ENCODE results near the gene KLF2. TPM values are rescaled to one million over a fixed set of nuclear protein-coding genes. Genes with fewer than 3 reads are reported as not detected.

KLF2 gene
- total RNA-seq, 1 experiment from 2014 or later, result 1.9 TPM

GRCh38 chr19:16351133-16351809, 26.6 kb downstream of the KLF2 start:
- no peak for DNase-seq (ENCODE audit: low spot score)
- H3K27me3 ChIP-seq (replicated peaks; ENCODE audit: insufficient read depth, low read depth, low read length, poor library complexity), result no peaks in the 10 kb centered on the region
- ChIA-PET CTCF (interaction anchor here (0.6 kb wide), 1 partner anchor 323 kb away, joined by 3 read pairs; no protein-coding TSS in a partner anchor), POLR2A (ENCODE audit: low non-redundant PET) (no interaction called here)
- TF ChIP-seq, protein P1, sequence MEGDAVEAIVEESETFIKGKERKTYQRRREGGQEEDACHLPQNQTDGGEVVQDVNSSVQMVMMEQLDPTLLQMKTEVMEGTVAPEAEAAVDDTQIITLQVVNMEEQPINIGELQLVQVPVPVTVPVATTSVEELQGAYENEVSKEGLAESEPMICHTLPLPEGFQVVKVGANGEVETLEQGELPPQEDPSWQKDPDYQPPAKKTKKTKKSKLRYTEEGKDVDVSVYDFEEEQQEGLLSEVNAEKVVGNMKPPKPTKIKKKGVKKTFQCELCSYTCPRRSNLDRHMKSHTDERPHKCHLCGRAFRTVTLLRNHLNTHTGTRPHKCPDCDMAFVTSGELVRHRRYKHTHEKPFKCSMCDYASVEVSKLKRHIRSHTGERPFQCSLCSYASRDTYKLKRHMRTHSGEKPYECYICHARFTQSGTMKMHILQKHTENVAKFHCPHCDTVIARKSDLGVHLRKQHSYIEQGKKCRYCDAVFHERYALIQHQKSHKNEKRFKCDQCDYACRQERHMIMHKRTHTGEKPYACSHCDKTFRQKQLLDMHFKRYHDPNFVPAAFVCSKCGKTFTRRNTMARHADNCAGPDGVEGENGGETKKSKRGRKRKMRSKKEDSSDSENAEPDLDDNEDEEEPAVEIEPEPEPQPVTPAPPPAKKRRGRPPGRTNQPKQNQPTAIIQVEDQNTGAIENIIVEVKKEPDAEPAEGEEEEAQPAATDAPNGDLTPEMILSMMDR (conservative IDR thresholded peaks at IDR 0.05; ENCODE audit: low read depth, low read length), result no peak
- TF ChIP-seq EZH2 (IDR thresholded peaks at IDR 0.05; ENCODE audit: borderline replicate concordance, low read depth, low read length, poor library complexity, severe bottlenecking), result no peak
- no peak overlapping the region for H3K27ac ChIP-seq (ENCODE audit: low read depth, low read length, poor library complexity, severe bottlenecking)
- intact Hi-C loops (cut with micrococcal nuclease; ENCODE audit: unreplicated experiment), result no loop called here
- H3K4me1 ChIP-seq (ENCODE audit: insufficient read depth, low read length, poor library complexity, severe bottlenecking), result peaks cover 2% of the 10 kb centered on the region
- no peaks in the 10 kb centered on the region for H3K9me3 ChIP-seq (ENCODE audit: low read depth, low read length, poor library complexity, severe bottlenecking)
- BruUV-seq (replicated peaks), result no TSS peak
- H3K4me3 ChIP-seq (ENCODE audit: low read depth, low read length, poor library complexity, severe bottlenecking), result no peak overlapping the region
- no peaks in the 10 kb centered on the region for H3K36me3 ChIP-seq (ENCODE audit: insufficient read depth, low read length, poor library complexity, severe bottlenecking)

GRCh38 chr19:16355293-16356043, 30.8 kb downstream of the KLF2 start:
- Histone ChIP-seq H3K36me3 (ENCODE audit: insufficient read depth, low read length, poor library complexity, severe bottlenecking) (no peaks in the 10 kb centered on the region), H3K27me3 (replicated peaks; ENCODE audit: insufficient read depth, low read depth, low read length, poor library complexity) (no peaks in the 10 kb centered on the region), H3K4me3 (ENCODE audit: low read depth, low read length, poor library complexity, severe bottlenecking) (no peak overlapping the region), H3K27ac (ENCODE audit: low read depth, low read length, poor library complexity, severe bottlenecking) (no peak overlapping the region), H3K4me1 (ENCODE audit: insufficient read depth, low read length, poor library complexity, severe bottlenecking) (peaks cover 2% of the 10 kb centered on the region), H3K9me3 (ENCODE audit: low read depth, low read length, poor library complexity, severe bottlenecking) (no peaks in the 10 kb centered on the region)
- no peak for TF ChIP-seq EZH2 (IDR thresholded peaks at IDR 0.05; ENCODE audit: borderline replicate concordance, low read depth, low read length, poor library complexity, severe bottlenecking)
- TF ChIP-seq, protein P1 (conservative IDR thresholded peaks at IDR 0.05; ENCODE audit: low read depth, low read length), result no peak
- BruUV-seq (replicated peaks), result no TSS peak
- ChIA-PET CTCF (no interaction called here), POLR2A (ENCODE audit: low non-redundant PET) (no interaction called here)
- DNase-seq (ENCODE audit: low spot score), result no peak
- intact Hi-C loops (cut with micrococcal nuclease; ENCODE audit: unreplicated experiment), result no loop called here

GRCh38 chr19:16358456-16358855, 33.8 kb downstream of the KLF2 start:
- Histone ChIP-seq H3K36me3 (ENCODE audit: insufficient read depth, low read length, poor library complexity, severe bottlenecking) (peaks cover 6% of the 10 kb centered on the region), H3K9me3 (ENCODE audit: low read depth, low read length, poor library complexity, severe bottlenecking) (no peaks in the 10 kb centered on the region), H3K27me3 (replicated peaks; ENCODE audit: insufficient read depth, low read depth, low read length, poor library complexity) (no peaks in the 10 kb centered on the region), H3K27ac (ENCODE audit: low read depth, low read length, poor library complexity, severe bottlenecking) (no peak overlapping the region), H3K4me3 (ENCODE audit: low read depth, low read length, poor library complexity, severe bottlenecking) (no peak overlapping the region), H3K4me1 (ENCODE audit: insufficient read depth, low read length, poor library complexity, severe bottlenecking) (peaks cover 2% of the 10 kb centered on the region)
- intact Hi-C loops (cut with micrococcal nuclease; ENCODE audit: unreplicated experiment), result no loop called here
- ChIA-PET CTCF (no interaction called here), POLR2A (ENCODE audit: low non-redundant PET) (no interaction called here)
- TF ChIP-seq EZH2 (IDR thresholded peaks at IDR 0.05; ENCODE audit: borderline replicate concordance, low read depth, low read length, poor library complexity, severe bottlenecking), result no peak
- TF ChIP-seq, protein P1 (conservative IDR thresholded peaks at IDR 0.05; ENCODE audit: low read depth, low read length), result no peak
- no peak for DNase-seq (ENCODE audit: low spot score)
- BruUV-seq (replicated peaks), result no TSS peak

Measured in A673 (cell line).